ENCODE measurements around the gene VPS29.
"Not testable (repeated sequence)": the region's sequence is repeated elsewhere in the genome, so short reads cannot be mapped to it uniquely, and the experiment has no call there.

The VPS29 gene

GRCh38 chr12:110501752-110502738 lies at the start of gene VPS29, which contains the start of gene RAD9B:
Gene VPS29, minus strand, starts transcription at chr12:110502111. Its CDS starts 60 bp downstream, at chr12:110502051.
Gene RAD9B, plus strand, starts transcription at chr12:110502331. Its CDS starts 7 bp downstream, at chr12:110502338.
- DNase-seq: peak; percentile 80

GRCh38 chr12:110550981-110551380 lies 49.1 kb upstream of the VPS29 start:
- DNase-seq: no peak

GRCh38 chr12:110549716-110550115 lies 47.8 kb upstream of the VPS29 start:
- no peak for DNase-seq

GRCh38 chr12:110548678-110549077 lies 46.8 kb upstream of the VPS29 start:
- no peak for DNase-seq

- no peak for DNase-seq
Measured at GRCh38 chr12:110547090-110547489, 45.2 kb upstream of the VPS29 start.

- no peak for DNase-seq
Measured at GRCh38 chr12:110546339-110546738, 44.4 kb upstream of the VPS29 start.

- no peak for DNase-seq
Measured at GRCh38 chr12:110545812-110546211, 43.9 kb upstream of the VPS29 start.

- not testable (repeated sequence) for DNase-seq
Measured at GRCh38 chr12:110545259-110545658, 43.3 kb upstream of the VPS29 start.

- DNase-seq: no peak
Measured at GRCh38 chr12:110543965-110544364, 42.1 kb upstream of the VPS29 start.

GRCh38 chr12:110543252-110543959 lies 41.5 kb upstream of the VPS29 start:
- no peak for DNase-seq

- DNase-seq: no peak
Measured at GRCh38 chr12:110540048-110540447, 38.1 kb upstream of the VPS29 start.

- DNase-seq: no peak
Measured at GRCh38 chr12:110538869-110539622, 37.1 kb upstream of the VPS29 start.

GRCh38 chr12:110537605-110538409 lies 35.9 kb upstream of the VPS29 start:
- no peak for DNase-seq

- DNase-seq: no peak
Measured at GRCh38 chr12:110536834-110537604, 35.1 kb upstream of the VPS29 start.

- DNase-seq: no peak
Measured at GRCh38 chr12:110534811-110535210, 32.9 kb upstream of the VPS29 start.

GRCh38 chr12:110533607-110534006 lies 31.7 kb upstream of the VPS29 start:
- DNase-seq: no peak

GRCh38 chr12:110532644-110533043 lies 30.7 kb upstream of the VPS29 start:
- no peak for DNase-seq

GRCh38 chr12:110531741-110532333 lies 29.9 kb upstream of the VPS29 start:
- no peak for DNase-seq

GRCh38 chr12:110530511-110530910 lies 28.6 kb upstream of the VPS29 start:
- no peak for DNase-seq

GRCh38 chr12:110528277-110528839 lies 26.4 kb upstream of the VPS29 start:
- no peak for DNase-seq
